Stimulated activated CD8-positive, alpha-beta memory T cell treated with anti-CD3 and anti-CD28 coated beads, Interleukin-4, amount 100 ng/mL, for 4 hours (primary cell): ENCODE results near the gene PLAAT2.

Source experiments
- DNase-seq, 2 donors: peaks; one replicate each; pipeline ENCODE4 v3.0.0-alpha.2; 2020; ENCODE audit warnings: low read depth in 2 of 2, low spot score in 1 of 2

The PLAAT2 gene

DNA sequence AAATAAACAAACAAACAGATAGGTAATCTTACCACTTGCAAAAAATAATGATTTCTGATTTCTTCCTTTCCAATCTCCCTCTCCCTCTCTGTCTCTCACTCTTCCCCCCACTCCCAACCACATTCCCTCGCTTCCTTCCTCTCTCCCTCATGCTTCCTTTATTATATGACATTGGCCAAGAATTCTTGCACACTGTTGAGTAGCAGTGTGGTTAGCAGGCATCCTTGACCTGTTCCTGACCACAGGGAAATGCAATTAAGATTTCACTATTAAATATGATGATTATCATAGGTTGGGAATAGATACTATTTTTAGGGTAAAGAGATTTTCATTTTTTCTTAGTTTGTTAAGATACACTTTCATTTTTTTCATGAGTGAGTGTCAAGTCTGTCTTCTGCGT is 41.3 kb downstream of the PLAAT2 start:
- DNase-seq, result no peak

DNA sequence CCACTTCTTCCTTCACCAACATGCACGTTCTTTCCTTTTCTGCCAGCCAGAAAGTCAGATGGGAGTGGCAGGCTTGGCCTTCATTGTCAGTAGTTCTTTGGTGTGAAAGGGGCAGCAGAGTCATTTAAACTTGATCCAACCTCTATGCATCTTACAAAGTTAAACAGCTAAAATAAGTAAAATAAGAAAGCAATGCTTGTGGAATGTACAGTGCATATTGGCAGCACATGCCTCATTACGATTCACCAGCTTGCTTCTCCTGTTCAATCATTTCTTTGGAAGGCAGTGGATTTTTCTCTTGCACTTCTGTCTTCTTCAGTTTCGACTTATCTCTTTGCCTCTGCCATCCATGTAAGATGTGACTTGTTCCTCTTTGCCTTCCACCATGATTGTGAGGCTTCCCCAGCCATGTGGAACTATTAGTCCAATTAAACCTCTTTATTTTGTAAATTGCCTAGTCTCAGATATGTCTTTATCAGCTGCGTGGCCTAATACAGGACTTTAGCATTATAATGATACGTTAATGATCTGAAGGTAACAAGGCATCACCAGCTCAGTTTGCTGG is 42.5 kb downstream of the PLAAT2 start:
- DNase-seq, result no peak

DNA sequence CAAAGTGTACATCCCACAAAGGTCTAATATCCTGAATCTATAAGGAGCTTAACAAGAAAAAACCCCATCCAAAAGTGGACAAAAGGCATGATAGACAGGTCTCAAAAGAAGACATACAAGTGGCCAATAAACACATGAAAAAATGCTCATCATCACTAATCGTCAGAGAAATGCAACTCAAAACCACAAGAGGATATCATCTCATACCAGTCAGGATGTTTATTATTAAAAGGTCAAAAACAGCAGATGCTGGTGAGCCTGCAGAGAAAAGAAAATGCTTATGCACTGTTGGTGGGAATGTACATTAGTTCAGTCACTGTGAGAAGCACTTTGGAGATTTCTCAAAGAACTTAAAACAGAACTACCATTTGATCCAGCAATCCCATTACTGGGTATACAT is 44.6 kb downstream of the PLAAT2 start:
- no peak for DNase-seq

DNA sequence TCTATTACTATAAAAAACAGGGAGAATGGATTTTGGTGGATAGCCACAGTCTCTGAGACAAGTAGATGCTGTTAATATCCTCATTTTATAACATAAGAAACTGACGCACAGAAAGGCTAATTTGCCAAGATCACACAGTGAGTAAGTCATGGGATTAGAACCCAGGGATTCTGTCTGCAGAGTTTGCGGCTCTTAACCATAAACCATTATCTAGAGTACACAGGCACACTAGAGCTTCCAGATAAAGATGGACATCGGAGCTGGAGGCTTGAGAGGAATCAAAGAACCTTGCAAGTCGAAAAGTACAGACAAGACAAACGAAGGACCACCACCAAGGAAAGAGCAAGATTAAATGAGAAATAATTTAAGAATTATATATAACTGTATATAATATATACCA is 46.0 kb downstream of the PLAAT2 start:
- DNase-seq, result no peak

DNA sequence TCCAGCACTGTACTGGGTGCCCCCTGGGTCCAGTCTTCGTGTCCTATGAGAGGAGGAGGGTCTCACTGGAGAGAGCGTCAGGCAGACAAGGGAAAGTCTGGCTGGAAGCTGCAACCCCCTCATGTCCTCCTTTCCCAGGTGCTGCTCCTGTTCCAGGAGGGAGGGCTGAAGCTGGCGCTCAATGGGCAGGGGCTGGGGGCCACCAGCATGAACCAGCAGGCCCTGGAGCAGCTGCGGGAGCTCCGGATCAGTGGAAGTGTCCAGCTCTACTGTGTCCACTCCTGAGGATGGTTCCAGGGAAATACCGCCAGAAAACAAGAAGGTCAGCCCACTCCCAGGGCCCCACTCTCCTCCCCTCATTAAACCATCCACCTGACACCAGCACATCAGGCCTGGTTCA is 47.1 kb downstream of the PLAAT2 start:
- no peak for DNase-seq

DNA sequence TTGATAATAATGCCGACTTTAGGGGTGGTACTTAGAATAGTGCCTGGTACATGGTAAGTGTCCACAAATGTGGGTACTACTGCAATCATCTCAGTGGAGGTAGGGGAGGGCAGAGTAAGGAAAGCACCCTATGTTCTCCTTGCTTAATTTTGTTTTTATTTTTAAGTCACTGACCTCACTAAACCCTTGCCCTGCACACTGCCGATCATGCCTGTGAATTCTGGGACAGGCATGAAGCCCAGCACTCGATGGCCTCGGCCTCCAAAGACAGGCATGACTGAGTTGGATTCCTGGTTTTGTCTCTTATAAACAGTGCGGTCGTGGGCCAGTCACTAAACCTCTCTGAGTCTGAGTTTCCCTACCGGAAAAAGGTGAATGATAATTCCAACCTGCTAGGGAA is 50.4 kb downstream of the PLAAT2 start:
- DNase-seq, result no peak

DNA sequence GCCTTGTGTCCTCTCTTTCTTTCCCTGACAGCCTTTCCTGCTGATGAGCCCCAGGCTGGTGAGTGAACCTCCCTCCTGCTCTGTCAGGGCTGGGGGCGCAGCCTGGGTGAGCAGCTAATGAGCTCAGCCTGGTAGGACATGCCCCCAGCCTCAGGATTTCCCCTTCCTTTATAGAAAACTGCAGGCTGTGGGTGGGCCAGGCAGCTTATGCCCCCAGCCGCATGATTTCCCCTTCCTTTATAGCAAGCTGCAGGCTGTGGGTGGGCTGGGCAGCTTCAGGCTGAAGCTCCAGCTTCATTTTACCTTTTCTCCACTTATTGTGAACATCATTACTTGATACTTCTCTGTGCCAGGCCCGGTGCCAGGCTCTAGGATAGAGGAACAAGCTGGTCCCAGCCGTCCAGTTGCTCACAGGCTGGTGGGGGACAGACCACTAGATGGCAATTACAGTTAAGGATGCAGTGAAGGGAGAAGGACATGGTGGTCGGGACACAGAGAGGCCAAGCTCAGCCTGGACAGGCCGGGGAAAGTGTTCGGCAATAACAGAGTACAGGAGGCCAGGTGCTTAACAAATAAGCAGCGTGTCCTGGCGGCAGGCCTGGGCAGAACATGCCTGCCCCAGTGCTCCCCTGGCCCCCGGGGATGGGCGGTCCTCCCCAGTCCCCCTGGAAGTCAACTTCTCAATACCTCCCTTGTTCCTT is 52.0 kb downstream of the PLAAT2 start:
- no peak for DNase-seq

DNA sequence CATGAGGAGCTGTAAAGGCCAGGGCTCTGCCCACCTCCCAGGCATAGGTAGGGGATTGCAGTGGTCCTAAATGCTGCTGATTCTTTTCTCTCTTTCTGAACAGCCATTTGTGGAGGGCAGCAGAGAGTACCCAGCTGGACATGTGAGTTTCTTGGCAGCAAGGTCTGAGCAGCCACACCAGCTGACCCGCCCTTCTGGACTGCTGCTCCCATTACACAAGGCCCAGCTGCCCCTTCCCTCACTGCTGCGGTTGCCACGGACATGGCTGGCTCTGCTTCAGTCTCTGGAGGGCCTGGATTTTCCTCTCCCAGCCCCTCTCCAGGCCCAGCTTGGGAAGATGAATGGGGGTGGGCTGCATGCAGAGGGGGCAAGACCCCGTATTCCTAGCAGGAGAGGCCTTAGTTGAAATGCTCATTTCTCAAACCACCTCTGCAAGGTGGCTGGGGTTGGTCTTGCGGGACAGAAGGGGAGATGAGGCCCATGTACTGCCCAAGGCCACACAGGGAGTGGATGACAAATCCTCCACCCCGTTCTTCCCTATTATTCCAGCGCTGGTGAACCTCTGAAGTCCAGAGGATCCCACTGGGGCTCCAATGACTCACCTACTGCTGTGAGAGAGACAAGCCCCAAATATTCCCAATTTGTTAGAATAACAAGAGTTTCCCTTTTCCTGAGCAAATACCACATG is 52.7 kb downstream of the PLAAT2 start:
- DNase-seq, result no peak

DNA sequence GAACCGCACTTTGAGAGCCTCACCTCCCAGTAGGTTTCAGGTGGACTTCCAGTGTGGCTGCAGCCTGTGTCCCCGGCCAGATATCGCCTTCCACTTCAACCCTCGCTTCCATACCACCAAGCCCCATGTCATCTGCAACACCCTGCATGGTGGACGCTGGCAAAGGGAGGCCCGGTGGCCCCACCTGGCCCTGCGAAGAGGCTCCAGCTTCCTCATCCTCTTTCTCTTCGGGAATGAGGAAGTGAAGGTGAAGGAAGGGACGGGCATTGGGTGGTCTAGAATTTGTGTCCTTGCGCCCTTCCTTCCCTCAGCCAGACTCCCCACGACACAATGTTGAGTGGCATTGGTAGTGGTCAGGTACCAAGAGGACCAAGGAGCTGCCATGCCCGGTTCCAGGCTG is 54.4 kb downstream of the PLAAT2 start:
- no peak for DNase-seq

DNA sequence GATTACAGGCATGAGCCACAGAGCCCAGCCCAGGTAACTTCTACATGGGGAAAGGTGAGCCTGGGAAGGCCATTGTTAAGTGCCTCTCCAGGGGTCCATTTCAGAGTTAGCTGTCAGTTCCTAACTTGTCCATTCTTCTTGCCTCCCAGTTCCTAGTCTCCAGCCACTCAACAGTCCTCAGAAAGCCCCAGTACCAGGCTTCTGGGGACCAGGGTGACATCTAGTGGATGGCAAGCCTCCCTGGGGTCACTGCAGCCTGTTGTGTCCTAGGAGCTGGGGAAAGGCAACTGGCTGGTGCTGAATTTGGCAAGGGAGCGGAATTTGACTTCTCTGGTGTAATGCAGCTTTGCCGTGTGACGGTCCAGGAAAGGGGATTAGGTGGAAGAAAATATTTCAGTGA is 55.2 kb downstream of the PLAAT2 start:
- no peak for DNase-seq

DNA sequence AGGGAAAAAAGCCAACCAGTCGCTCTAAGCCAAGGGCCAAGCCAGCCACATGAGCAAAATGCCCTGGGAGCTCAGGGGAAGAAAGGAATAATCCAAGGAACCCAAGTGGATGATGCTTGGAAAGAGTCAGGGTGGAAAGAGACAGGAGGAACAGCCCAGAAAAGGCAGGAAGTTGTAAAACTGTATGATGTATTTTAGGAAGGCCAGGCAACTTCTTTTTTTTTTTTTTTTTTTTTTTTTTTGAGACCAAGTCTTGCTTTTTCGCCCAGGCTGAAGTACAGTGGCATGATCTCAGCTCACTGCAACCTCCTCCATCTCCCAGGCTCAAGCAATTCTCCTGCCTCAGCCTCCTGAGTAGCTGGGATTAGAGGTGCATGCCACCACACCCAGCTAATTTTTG is 55.7 kb downstream of the PLAAT2 start:
- DNase-seq, result no peak

DNA sequence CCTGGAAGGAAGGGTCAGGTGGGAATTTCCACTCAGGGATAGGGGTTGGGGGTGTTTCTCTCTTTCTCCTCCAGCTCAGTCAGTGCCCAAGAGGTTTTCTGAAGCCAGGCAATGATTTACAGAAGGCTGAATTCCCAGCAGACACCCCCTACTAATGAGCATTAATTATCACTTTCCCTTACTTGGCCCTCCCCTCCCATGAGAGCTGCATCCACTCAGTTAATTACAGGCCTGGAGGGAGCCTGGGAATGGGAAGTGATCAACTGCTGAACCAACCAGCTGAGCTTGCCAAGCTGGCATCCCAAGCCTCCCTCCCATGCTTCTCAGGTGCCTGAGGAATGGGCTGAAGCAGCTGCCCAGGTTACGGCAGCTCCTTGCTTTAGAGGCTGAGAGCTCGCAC is 56.3 kb downstream of the PLAAT2 start:
- DNase-seq, result no peak

DNA sequence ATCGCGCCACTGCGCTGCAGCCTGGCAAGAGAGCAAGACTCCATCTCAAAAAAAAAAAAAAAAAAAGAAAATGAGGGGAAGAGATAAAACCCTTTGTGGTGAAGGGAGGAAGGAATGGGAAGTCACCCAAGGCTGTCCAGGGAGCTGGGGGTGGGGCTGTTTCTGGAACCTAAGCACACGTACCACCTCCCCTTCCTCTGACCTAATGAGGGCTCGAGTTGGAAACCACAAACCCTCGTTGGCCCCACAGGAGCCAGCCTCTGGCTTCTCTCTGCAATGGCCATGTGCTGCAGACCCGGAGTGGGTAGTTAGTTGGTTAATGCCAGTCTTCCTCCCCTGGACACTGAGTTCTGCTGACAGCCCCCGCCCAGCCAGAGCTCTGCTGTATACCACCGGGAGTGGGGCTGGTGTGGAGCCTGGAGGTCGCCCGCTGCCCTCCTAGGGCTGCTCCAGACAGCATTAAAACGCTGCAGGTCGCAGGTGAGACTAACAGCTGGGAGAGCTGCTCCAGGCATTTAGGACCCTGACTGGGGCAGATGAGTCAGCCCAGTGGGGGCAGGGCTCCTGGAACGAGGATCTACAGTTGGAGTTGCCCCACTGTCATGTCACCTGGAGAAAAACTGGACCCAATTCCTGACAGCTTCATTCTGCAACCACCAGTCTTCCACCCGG is 57.2 kb downstream of the PLAAT2 start, which contains the start of gene LGALS12:
Gene LGALS12 (plus strand): TSS at position 228 of the 672 bp plus-strand sequence. CDS start 375 bp downstream, at position 603.
- no peak for DNase-seq

DNA sequence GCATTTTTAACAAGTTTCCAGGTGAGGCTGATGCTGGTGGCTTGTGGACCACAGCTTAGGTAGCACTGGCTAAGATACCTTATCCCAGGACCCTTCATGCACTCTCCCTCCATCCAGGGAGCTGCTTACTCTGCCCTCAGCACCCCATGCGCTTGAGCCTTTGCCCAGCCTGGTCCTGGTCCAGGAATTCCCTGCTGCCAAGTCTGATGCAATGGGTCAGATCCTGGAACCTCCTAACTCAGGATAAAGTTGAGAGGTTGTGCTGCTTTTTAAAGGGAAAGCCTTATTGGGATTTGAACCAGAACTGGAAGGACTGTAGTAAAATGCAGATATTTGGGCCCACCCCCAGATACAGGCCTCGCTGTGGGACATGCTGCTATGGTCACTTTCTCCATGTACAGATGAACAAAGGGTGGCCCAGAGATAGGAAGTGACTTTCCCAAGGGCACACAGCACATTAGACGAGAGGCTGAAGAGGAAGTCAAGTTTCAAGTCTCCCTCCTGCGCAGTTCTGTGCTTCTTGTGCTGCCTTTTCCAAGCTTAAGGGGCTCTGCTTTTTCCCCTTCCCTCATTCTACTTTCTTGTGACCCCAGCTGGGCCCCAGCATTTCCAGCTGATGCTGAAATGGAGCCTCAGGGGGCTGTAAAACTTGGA is 58.1 kb downstream of the PLAAT2 start:
- no peak for DNase-seq

DNA sequence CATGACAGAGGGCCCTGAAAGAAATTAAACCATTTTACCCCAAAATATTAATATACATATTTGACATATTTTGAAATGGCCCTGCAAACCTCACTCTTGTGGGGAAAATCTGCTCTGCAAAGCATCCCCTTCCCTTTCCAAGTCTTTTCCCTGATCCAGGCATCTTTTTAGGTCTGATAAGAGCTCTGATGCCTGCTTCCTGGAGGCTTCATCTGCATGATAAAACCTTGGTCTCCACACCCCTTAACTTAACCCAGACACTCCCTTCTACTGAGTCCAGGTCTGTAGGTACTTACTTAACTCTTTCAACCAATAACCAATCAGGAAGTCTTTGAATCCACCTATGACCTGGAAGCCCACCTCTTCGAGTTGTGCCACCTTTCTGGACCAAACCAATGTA is 59.1 kb downstream of the PLAAT2 start:
- no peak for DNase-seq

DNA sequence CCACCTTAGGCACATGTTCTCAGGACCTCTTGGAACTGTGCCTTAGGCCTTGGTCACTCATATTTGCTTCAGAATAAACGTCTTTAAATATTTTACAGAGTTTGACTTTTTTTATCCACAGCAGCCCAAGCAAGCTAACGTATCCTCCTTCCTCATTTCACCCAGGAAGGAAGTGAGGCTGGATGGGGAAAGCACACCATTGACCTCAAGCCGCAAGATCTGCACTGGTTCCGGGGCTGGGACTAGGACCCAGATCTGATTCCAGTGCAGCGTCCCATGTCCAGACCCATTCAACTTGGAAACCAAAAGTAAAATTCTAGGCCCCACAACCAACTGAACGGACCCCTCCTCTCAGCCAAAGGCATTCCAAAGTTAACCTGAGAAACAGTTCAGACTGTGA is 59.7 kb downstream of the PLAAT2 start:
- DNase-seq, result no peak
